OCI-LY3 (cell line): Measurements from ENCODE around the gene ADGRL2.

Source experiments
- H2AFZ ChIP-seq: fragments of 200-600, 300-600 bp; shearing (Covaris generic); 2 replicates; pipeline ENCODE4 v1.6.0; 2014; ENCODE audit warnings: antibody characterized with exemption, low read depth, low read length
- H3K27ac ChIP-seq: fragments of 200-600, 300-600 bp; sonication (generic); 2 replicates; pipeline ENCODE4 v1.5.1; 2014; ENCODE audit warnings: mild to moderate bottlenecking, low read length, moderate library complexity, mixed read lengths
- H3K27me3 ChIP-seq: fragments of 200-600, 300-600 bp; sonication (generic); 2 replicates; pipeline ENCODE4 v1.6.1; 2014; ENCODE audit warnings: low read depth, low read length, mixed read lengths
- H3K36me3 ChIP-seq: fragments of 200-600, 300-600 bp; sonication (generic); replicated peaks from 2 replicates; pipeline ENCODE3; 2014; ENCODE audit warnings: low read depth, low read length, mixed read lengths
- H3K4me1 ChIP-seq: fragments of 300-600, 200-600 bp; sonication (generic); 2 replicates; pipeline ENCODE4 v1.6.1; 2014; ENCODE audit warnings: low read length, mixed read lengths
- H3K4me2 ChIP-seq: fragments of 200-600, 300-600 bp; sonication (generic); 2 replicates; pipeline ENCODE4 v1.6.1; 2014; ENCODE audit warnings: low read length, mixed read lengths
- H3K4me3 ChIP-seq: fragments of 300-600, 200-600 bp; sonication (generic); 2 replicates; pipeline ENCODE4 v1.5.1; 2014; ENCODE audit warnings: antibody characterized with exemption, mild to moderate bottlenecking, low read length, moderate library complexity
- H3K79me2 ChIP-seq: fragments of 300-600, 200-600 bp; shearing (Covaris generic); 2 replicates; pipeline ENCODE4 v1.6.1; 2014; ENCODE audit warnings: mild to moderate bottlenecking, low read length, mixed read lengths
- H3K9ac ChIP-seq: fragments of 300-600, 200-600 bp; shearing (Covaris generic); 2 replicates; pipeline ENCODE4 v1.6.0; 2014; ENCODE audit warnings: mild to moderate bottlenecking, low read length, moderate library complexity
- H3K9me3 ChIP-seq: fragments of 200-600, 300-600 bp; shearing (Covaris generic); 2 replicates; pipeline ENCODE4 v1.6.1; 2014; ENCODE audit warnings: low read length, mixed read lengths; ENCODE audit not compliant: insufficient read depth
- H4K20me1 ChIP-seq: fragments of 200-600, 300-600 bp; sonication (generic); 2 replicates; pipeline ENCODE4 v1.6.1; 2016; ENCODE audit warnings: low read length, mixed read lengths; ENCODE audit not compliant: insufficient read depth
- CTCF ChIP-seq: fragments of 200-600, 300-600 bp; sonication (generic); IDR thresholded peaks from 2 replicates; pipeline ENCODE4 v1.5.1; 2014; ENCODE audit warnings: antibody characterized with exemption, low read length, low read depth
- EZH2phosphoT487 ChIP-seq: fragments of 200-600 bp; shearing (Covaris generic); IDR thresholded peaks from 2 replicates; pipeline ENCODE4 v1.6.1; 2018; ENCODE audit warnings: antibody characterized with exemption, mixed run types, low read depth

Gene ADGRL2

GRCh38 chr1:82001345-82001744, 200.6 kb downstream of the ADGRL2 start:
- Histone ChIP-seq H2AFZ (no peak overlapping the region), H3K4me3 (no peak overlapping the region), H4K20me1 (no peaks in the 10 kb centered on the region), H3K9ac (no peak overlapping the region), H3K4me2 (no peak overlapping the region), H3K9me3 (no peaks in the 10 kb centered on the region), H3K4me1 (no peaks in the 10 kb centered on the region), H3K27me3 (no peaks in the 10 kb centered on the region), H3K36me3 (no peaks in the 10 kb centered on the region), H3K79me2 (no peaks in the 10 kb centered on the region), H3K27ac (no peak overlapping the region)
- TF ChIP-seq CTCF (no peak), EZH2phosphoT487 (no peak)

GRCh38 chr1:82007804-82008203, 207.1 kb downstream of the ADGRL2 start:
- no peaks in the 10 kb centered on the region for H3K4me1 ChIP-seq

GRCh38 chr1:82013702-82014101, 213.0 kb downstream of the ADGRL2 start:
- Histone ChIP-seq H3K9ac (no peak overlapping the region), H3K79me2 (no peaks in the 10 kb centered on the region), H3K36me3 (no peaks in the 10 kb centered on the region), H2AFZ (no peak overlapping the region), H3K9me3 (no peaks in the 10 kb centered on the region), H3K4me2 (no peak overlapping the region), H4K20me1 (no peaks in the 10 kb centered on the region), H3K4me1 (no peaks in the 10 kb centered on the region), H3K4me3 (no peak overlapping the region), H3K27me3 (no peaks in the 10 kb centered on the region), H3K27ac (no peak overlapping the region)
- TF ChIP-seq CTCF = no peak
- no peak for TF ChIP-seq EZH2phosphoT487

More at GRCh38 chr1:82007804-82008203, 207.1 kb downstream of the ADGRL2 start:
- no peak overlapping the region for H3K27ac ChIP-seq
- no peak overlapping the region for H3K4me3 ChIP-seq
- TF ChIP-seq CTCF (no peak), EZH2phosphoT487 (no peak)
- no peaks in the 10 kb centered on the region for H4K20me1 ChIP-seq
- H3K4me2 ChIP-seq = no peak overlapping the region
- no peak overlapping the region for H3K9ac ChIP-seq
- no peaks in the 10 kb centered on the region for H3K9me3 ChIP-seq
- no peaks in the 10 kb centered on the region for H3K36me3 ChIP-seq
- H3K27me3 ChIP-seq = no peaks in the 10 kb centered on the region
- H2AFZ ChIP-seq = no peak overlapping the region
- H3K79me2 ChIP-seq = no peaks in the 10 kb centered on the region

GRCh38 chr1:82015444-82015843, 214.7 kb downstream of the ADGRL2 start:
- Histone ChIP-seq H3K9me3 (no peaks in the 10 kb centered on the region), H3K4me2 (no peak overlapping the region), H3K79me2 (no peaks in the 10 kb centered on the region), H3K4me3 (no peak overlapping the region), H3K36me3 (no peaks in the 10 kb centered on the region), H3K4me1 (no peaks in the 10 kb centered on the region), H3K27ac (no peak overlapping the region), H3K27me3 (no peaks in the 10 kb centered on the region), H2AFZ (no peak overlapping the region), H4K20me1 (no peaks in the 10 kb centered on the region), H3K9ac (no peak overlapping the region)
- no peak for TF ChIP-seq EZH2phosphoT487
- TF ChIP-seq CTCF = no peak
